ENCODE measurements around the gene LRRC71. TPM values are rescaled to one million over a fixed set of nuclear protein-coding genes. Genes with fewer than 3 reads are reported as not detected.

LRRC71 gene
- total RNA-seq, 1 donor from 2014 or later, result not detected

DNA sequence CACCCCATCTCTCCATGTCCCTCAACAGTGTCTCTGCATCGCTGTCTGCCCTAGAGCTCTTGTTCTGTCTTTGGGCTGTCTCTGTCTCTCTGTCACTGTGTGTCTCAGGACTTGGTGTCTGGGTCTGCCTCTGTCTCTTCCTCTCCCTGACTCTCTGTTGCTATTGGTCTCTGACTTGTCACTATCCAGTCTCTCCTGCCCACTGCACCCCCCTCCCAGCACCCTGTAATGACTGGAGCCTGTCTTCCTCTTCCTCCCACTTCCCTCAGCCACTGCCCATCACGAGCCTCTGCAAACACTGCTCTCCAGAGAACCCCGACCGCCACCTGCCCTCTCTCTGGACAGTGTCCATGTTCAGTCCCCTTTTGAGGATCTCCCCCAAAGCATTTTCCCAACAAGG is 14.8 kb upstream of the LRRC71 start:
- H3K4me3 ChIP-seq, result no peak overlapping the region
- no peaks in the 10 kb centered on the region for H3K9me3 ChIP-seq
- intact Hi-C loops (cut with DNase I), result no loop called here
- no peak for TF ChIP-seq POLR2A (IDR thresholded peaks at IDR 0.05)
- TF ChIP-seq POLR2AphosphoS5 (IDR thresholded peaks at IDR 0.05; ENCODE audit: insufficient read depth in 1 of 2, low read depth in 1 of 2), result no peak
- TF ChIP-seq, protein P1, sequence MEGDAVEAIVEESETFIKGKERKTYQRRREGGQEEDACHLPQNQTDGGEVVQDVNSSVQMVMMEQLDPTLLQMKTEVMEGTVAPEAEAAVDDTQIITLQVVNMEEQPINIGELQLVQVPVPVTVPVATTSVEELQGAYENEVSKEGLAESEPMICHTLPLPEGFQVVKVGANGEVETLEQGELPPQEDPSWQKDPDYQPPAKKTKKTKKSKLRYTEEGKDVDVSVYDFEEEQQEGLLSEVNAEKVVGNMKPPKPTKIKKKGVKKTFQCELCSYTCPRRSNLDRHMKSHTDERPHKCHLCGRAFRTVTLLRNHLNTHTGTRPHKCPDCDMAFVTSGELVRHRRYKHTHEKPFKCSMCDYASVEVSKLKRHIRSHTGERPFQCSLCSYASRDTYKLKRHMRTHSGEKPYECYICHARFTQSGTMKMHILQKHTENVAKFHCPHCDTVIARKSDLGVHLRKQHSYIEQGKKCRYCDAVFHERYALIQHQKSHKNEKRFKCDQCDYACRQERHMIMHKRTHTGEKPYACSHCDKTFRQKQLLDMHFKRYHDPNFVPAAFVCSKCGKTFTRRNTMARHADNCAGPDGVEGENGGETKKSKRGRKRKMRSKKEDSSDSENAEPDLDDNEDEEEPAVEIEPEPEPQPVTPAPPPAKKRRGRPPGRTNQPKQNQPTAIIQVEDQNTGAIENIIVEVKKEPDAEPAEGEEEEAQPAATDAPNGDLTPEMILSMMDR (IDR thresholded peaks at IDR 0.05), result no peak
- H3K4me1 ChIP-seq, result peaks cover 42% of the 10 kb centered on the region
- no peaks in the 10 kb centered on the region for H3K27me3 ChIP-seq
- no peaks in the 10 kb centered on the region for H3K36me3 ChIP-seq
- DNase-seq (ENCODE audit: extremely low spot score in 2 of 2), result no peak
- H3K27ac ChIP-seq, result no peak overlapping the region

DNA sequence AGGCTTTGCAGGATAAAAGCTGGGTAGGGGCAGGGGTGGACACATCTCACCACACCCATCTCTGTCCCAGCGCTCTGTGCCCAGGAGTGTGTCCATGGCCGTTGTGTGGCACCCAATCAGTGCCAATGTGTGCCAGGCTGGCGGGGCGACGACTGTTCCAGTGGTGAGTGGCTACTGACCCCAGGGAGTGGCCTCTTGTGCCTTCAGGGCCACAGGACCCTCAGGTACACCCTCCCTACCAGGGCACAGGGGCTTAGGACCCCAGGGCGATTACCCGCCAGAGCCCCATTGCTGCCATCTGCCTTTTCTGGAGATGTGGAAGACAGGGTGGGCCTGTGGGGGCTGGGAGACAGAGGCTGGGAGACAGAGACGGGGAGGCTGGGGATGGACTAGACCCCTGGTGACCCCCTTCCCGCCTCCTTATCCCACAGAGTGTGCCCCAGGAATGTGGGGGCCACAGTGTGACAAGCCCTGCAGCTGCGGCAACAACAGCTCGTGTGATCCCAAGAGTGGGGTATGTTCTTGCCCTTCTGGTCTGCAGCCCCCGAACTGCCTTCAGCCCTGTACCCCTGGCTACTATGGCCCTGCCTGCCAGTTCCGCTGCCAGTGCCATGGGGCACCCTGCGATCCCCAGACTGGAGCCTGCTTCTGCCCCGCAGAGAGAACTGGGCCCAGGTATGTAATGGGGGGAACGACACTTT is 14.1 kb upstream of the LRRC71 start:
- DNase-seq (ENCODE audit: extremely low spot score in 2 of 2), result no peak
- no peak overlapping the region for H3K4me3 ChIP-seq
- H3K36me3 ChIP-seq, result no peaks in the 10 kb centered on the region
- TF ChIP-seq POLR2A (IDR thresholded peaks at IDR 0.05) (no peak), POLR2AphosphoS5 (IDR thresholded peaks at IDR 0.05; ENCODE audit: insufficient read depth in 1 of 2, low read depth in 1 of 2) (no peak)
- TF ChIP-seq, protein P1 (IDR thresholded peaks at IDR 0.05), result no peak
- intact Hi-C loops (cut with DNase I), result no loop called here
- peaks cover 36% of the 10 kb centered on the region for H3K4me1 ChIP-seq
- no peak overlapping the region for H3K27ac ChIP-seq
- no peaks in the 10 kb centered on the region for H3K27me3 ChIP-seq
- no peaks in the 10 kb centered on the region for H3K9me3 ChIP-seq

DNA sequence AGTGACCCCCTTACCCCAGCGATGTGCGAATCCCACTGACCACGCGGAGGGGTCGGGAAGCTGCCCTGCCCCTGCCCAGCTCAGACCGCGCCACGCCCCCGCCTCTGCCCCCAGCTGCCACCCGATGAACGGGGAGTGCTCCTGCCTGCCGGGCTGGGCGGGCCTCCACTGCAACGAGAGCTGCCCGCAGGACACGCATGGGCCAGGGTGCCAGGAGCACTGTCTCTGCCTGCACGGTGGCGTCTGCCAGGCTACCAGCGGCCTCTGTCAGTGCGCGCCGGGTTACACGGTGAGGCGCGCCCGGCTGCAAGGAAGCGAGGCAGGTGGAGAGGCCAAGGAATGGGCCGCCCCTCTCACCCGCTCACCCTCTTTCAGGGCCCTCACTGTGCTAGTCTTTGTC is 11.9 kb upstream of the LRRC71 start:
- peaks cover 0 to 13% of the 10 kb centered on the region in 2 donors for H3K36me3 ChIP-seq
- no peak overlapping the region for H3K4me3 ChIP-seq

DNA sequence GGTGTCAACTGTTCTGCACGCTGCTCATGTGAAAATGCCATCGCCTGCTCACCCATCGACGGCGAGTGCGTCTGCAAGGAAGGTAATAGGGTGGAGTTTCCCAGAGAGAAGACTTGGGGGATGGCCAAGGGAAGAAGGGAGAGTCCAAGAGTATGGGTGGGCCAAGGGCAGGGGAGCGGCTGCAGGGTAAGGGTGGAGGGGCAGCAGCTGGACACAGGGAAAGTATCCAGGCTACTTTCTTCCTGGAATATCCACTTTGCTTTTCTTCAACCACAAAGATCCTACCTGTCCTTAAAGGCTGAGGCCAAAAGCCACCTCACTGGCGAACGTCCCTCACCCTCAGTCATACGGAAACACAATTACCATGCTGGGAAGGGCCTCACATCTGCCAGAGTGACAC is 11.5 kb upstream of the LRRC71 start:
- H3K4me3 ChIP-seq, result no peak overlapping the region
- H3K36me3 ChIP-seq, result peaks cover 0 to 16% of the 10 kb centered on the region in 2 donors
- H3K27me3 ChIP-seq, result no peaks in the 10 kb centered on the region
- peaks cover 24% of the 10 kb centered on the region for H3K4me1 ChIP-seq
- TF ChIP-seq POLR2AphosphoS5 (IDR thresholded peaks at IDR 0.05; ENCODE audit: insufficient read depth in 1 of 2, low read depth in 1 of 2), result no peak
- TF ChIP-seq, protein P1 (IDR thresholded peaks at IDR 0.05), result no peak
- TF ChIP-seq POLR2A (IDR thresholded peaks at IDR 0.05), result no peak
- no peak overlapping the region for H3K27ac ChIP-seq
- intact Hi-C loops (cut with DNase I), result no loop called here
- no peaks in the 10 kb centered on the region for H3K9me3 ChIP-seq
- no peak for DNase-seq (ENCODE audit: extremely low spot score in 2 of 2)

More for the DNA sequence above, 11.9 kb upstream of the LRRC71 start:
- Histone ChIP-seq H3K27ac (no peak overlapping the region), H3K27me3 (no peaks in the 10 kb centered on the region), H3K4me1 (peaks cover 26% of the 10 kb centered on the region), H3K9me3 (no peaks in the 10 kb centered on the region)
- TF ChIP-seq POLR2A (IDR thresholded peaks at IDR 0.05) (no peak), POLR2AphosphoS5 (IDR thresholded peaks at IDR 0.05; ENCODE audit: insufficient read depth in 1 of 2, low read depth in 1 of 2) (no peak)
- TF ChIP-seq, protein P1 (IDR thresholded peaks at IDR 0.05), result no peak
- intact Hi-C loops (cut with DNase I), result no loop called here
- no peak for DNase-seq (ENCODE audit: extremely low spot score in 2 of 2)

DNA sequence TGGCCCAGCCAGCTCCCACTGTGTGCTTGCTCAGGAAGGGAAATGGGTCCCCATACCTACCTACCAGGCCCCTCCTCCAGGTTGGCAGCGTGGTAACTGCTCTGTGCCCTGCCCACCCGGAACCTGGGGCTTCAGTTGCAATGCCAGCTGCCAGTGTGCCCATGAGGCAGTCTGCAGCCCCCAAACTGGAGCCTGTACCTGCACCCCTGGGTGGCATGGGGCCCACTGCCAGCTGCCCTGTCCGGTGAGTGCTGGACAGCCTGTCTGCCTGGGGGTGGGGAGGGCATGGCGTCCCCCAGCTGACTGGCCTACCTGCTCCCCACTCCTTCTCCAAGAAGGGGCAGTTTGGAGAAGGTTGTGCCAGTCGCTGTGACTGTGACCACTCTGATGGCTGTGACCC is 10.8 kb upstream of the LRRC71 start:
- intact Hi-C loops (cut with DNase I), result no loop called here
- Histone ChIP-seq H3K27me3 (no peaks in the 10 kb centered on the region), H3K27ac (no peak overlapping the region), H3K4me1 (peaks cover 24% of the 10 kb centered on the region), H3K4me3 (no peak overlapping the region), H3K36me3 (peaks cover 0 to 18% of the 10 kb centered on the region in 2 donors), H3K9me3 (no peaks in the 10 kb centered on the region)
- no peak for DNase-seq (ENCODE audit: extremely low spot score in 2 of 2)
- TF ChIP-seq POLR2A (IDR thresholded peaks at IDR 0.05) (no peak), POLR2AphosphoS5 (IDR thresholded peaks at IDR 0.05; ENCODE audit: insufficient read depth in 1 of 2, low read depth in 1 of 2) (no peak)
- TF ChIP-seq, protein P1 (IDR thresholded peaks at IDR 0.05), result no peak
